Measurements from ENCODE around the gene SETD1B.
A peak's percentile ranks its signal among the peaks of the same experiment; 100 is the strongest.
"Not testable (repeated sequence)": the region's sequence is repeated elsewhere in the genome, so short reads cannot be mapped to it uniquely, and the experiment has no call there.

The SETD1B gene

GRCh38 chr12:121827351-121828099, 23.7 kb downstream of the SETD1B start:
- DNase-seq = no peak

DNA sequence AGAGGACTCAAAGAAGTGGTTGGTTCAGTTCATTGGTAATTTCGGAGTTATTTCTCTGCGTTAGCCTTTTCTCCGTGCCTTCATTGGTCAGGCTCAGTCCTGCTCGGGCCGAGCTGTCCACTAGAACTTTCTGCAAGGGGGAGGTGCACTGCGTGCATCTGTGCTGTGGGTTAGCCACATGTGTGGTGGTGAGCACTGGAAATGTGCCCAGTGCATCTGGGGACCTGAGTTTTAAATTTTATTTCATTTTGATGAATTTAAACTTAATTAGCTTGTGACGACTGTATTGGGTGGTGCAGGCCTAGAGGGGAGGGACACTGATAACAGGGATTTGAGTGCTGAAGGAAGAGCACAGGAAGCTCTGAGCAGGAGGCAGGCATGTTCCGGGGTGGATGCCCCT, 24.5 kb downstream of the SETD1B start:
- DNase-seq = no peak

GRCh38 chr12:121828826-121829225, 25.0 kb downstream of the SETD1B start:
- no peak for DNase-seq

DNA sequence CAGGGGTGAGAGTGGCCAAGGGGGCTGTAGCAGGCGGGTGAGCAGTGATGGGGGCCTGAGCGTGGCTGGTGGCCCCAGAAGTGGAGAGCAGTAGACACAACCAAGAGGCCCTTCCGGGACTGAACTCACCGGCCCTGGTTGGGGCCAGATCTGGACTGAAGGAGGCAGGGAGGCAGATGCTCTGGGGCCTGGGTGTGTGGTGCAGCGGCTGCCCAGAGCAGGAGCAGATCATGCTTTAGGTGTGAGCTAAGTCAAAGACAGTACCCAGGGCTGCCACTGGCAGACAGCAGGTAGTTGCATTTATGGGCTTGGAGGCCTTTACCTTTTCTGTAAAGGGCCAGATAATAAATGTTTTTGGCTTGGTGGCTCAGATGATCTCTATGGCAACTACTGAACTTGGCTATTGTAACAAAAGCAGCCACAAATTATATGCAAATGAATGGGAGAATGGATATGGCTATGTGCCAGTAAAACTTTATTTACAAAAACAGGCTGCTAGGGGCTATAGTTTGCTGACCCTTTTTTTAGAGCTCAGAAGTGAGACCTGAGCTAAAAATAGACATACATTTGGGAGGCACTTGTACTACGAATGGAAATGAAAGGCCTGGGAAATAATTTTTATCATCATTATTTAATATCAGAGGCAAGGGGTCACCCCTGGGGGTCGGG, 25.6 kb downstream of the SETD1B start:
- DNase-seq = no peak

GRCh38 chr12:121830134-121830533, 26.3 kb downstream of the SETD1B start:
- no peak for DNase-seq

DNA sequence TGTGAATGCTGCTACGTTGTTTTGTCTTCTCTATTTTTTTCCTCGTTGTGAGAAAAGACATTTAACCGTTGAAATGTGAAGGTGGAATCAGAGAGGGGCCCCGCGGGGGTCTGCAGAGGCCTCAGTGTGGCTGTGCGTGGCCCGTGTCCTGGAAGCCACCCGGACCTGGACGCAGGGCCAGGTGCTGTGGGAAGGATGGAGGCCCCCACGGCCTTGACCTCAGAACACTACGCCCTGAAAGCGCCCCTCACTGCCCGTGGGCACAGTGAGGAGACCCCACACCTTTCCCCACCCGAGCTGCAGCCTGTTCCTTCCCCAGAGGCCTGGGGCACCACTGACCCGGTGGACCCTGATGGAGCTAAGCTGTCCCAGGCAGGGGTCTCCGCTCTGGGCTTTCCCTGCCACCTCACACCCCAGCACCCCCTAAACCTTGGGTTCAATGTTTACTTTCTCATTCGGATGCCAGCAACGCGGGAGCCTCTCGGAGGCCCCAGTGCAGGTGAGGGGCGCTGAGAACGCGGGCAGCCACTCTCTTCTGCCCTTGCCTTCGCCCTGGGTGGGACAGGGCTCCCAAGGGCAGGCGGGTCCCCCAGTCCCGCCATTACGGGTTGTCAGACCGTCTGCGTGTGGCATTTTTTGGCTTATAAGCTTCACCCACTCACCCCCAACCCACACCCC, 26.9 kb downstream of the SETD1B start:
- DNase-seq = no peak

DNA sequence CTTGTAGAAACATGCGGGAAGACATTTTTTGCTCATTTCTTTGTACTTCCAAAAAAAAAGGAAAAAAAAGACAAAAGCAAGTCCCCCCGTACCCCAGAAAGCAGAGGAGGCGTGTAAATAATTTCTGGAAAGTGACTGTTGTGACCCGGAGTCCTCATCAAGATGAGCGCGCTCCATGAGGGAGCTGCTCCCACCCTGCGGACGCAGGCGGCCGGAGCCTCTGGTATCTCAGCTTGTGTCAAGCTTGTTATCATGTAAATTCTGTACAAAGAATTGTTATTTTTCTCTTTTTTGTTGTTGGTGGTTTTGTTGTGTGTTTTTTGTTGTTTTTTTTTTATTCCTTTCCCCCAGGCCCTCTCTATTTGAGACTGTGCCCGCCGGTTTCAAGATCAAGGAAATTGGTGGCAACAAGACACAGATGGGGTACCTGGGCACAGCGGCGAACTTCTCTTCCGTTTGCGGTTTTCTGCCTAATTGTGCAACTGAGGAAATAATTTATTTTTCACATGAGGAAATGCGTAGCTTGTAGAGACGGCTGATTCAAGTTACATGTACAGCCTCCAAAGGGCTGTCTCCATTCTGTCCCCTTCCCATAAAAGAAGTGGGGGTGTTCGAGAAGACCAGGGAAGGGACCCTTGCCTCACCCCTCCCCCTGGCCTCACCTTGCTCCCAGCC, 27.9 kb downstream of the SETD1B start:
- no peak for DNase-seq

GRCh38 chr12:121837680-121838079, 33.9 kb downstream of the SETD1B start:
- no peak for DNase-seq

DNA sequence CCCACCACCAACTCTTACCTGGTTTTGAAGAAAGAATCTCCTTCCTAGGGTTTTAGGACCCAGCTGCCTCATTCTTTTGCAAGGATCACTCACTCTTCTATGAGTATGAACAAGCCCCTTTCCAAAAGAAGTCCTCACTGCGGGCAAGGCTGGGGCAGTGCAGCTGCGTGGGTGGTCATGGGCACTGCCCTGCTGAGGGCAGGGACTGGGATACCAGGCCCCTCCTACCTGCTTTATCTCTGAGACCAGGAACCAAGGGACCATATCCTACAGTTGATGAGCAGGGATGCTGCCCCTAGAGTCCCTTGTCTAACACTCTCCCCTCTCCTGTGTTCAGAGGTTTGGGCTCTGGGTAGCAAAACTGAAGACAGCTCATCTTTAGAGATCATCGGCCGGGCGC, 34.3 kb downstream of the SETD1B start:
- DNase-seq = no peak

GRCh38 chr12:121839106-121839992, 35.5 kb downstream of the SETD1B start:
- peak; percentile 100 for DNase-seq

GRCh38 chr12:121839993-121840761, 36.4 kb downstream of the SETD1B start:
- DNase-seq = no peak

GRCh38 chr12:121843236-121843982, 39.6 kb downstream of the SETD1B start:
- DNase-seq = no peak

GRCh38 chr12:121845701-121846100, 41.9 kb downstream of the SETD1B start:
- DNase-seq = no peak

DNA sequence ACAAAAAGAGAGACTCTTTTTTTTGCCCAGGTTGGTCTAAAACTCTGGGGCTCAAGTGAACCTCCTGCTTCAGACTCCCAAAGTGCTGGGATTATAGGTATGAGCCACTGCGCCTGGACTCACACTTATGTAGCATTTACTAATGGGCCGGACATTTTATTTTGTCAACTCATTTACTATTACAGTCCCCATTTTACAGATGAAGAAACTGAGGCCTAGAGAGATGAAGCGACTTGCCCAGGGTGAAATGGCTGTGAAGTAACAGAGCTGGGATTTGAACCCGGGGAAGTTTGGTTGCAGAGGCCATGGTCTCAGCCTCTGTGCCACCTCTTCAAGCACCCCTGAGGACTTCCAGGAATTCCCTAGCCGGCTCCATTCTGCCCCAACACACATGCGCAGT, 45.4 kb downstream of the SETD1B start:
- DNase-seq = no peak

DNA sequence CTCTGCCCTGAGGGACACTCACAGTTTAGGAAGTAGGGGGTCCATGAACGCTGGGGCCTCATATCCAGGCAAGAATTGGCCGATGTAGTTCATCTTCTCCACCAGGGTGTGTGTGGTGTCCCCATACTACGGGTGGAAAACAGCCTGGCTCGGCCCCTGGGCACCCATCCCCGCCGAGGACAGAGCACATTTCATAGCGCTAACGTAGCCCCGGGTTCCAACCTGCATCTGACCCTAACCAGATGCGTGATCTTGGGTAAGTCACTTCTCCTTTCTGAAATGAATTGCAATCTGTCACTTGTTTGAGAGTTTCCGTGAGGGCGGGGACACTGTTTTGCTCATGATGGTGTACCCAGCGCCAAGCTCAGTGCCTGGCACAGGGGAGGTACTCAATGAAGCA, 45.9 kb downstream of the SETD1B start:
- no peak for DNase-seq

- not testable (repeated sequence) for DNase-seq
Observed at GRCh38 chr12:121852392-121852791, 48.6 kb downstream of the SETD1B start.

- no peak for DNase-seq
Observed at GRCh38 chr12:121857322-121858246, 53.8 kb downstream of the SETD1B start.

- no peak for DNase-seq
Observed at GRCh38 chr12:121858318-121858661, 54.5 kb downstream of the SETD1B start.

DNA sequence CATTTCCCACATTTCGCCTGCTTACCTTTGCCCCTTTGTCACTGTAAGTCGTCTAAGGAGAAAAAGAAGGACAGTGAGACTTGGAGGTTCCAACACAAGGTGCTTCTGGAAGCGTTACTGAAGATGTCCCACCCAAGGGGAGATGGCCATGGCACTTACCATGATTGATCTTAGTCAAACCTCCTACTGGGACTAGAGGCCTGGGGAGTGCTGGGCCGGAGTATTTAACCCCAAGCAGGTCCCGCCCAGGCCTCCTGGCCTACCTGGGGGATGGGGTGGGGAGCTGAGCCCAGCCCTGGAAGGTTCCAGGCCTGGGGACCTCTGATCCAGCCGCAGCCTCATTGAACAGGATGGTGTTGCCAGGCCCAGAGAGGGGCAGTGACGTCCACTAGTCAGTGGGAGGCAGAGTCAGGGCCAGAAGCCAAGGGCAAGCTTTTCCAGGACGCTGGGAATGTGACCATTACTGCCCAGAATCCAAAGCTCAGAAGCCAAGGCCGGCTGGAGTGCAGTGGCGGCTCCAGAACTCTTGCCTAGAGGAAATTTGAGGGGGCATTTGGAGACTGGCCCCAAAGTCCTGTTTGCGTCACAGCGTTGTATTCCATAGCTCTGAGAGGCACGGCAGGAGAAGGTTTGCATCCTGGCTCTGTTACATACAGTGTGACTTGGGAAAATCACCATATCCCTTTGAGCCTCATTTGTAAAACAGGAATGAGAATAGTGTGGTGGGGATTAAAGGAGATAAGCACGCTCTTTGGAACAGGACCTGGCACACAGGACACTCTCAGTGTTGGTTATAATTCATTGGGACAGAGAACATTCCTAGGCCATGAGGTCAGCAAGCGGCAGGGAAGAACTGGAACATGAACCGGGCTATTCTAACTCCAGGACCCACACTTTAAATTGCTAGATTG, 55.1 kb downstream of the SETD1B start, which contains the start of gene HPD:
Gene HPD, minus strand, starts transcription at position 198 of the 911 bp plus-strand sequence. Its CDS starts 36 bp downstream, at position 162.
- no peak for DNase-seq

Measured in activated naive CD4-positive, alpha-beta T cell treated with Interleukin-2 at 50 U/mL for 16 hours (primary cell).